ENCODE measurements around the gene ENKUR.
"Not testable (repeated sequence)": the region's sequence is repeated elsewhere in the genome, so short reads cannot be mapped to it uniquely, and the experiment has no call there.

Gene ENKUR

GRCh38 chr10:24979685-24980084 lies 36.3 kb downstream of the ENKUR start:
- no peak overlapping the region for H3K4me3 ChIP-seq (ENCODE audit: low read depth, low read length)

- no peak overlapping the region for H3K4me3 ChIP-seq (ENCODE audit: low read depth, low read length)
Observed at GRCh38 chr10:24974976-24975375, 41.0 kb downstream of the ENKUR start.

- no peak overlapping the region for H3K4me3 ChIP-seq (ENCODE audit: low read depth, low read length)
Observed at GRCh38 chr10:24973163-24973562, 42.8 kb downstream of the ENKUR start.

- H3K4me3 ChIP-seq (ENCODE audit: low read depth, low read length), result no peak overlapping the region
Observed at GRCh38 chr10:24971374-24971773, 44.6 kb downstream of the ENKUR start.

GRCh38 chr10:24969841-24970281 lies 46.1 kb downstream of the ENKUR start:
- H3K4me3 ChIP-seq (ENCODE audit: low read depth, low read length), result no peak overlapping the region

- not testable (repeated sequence) for H3K4me3 ChIP-seq (ENCODE audit: low read depth, low read length)
Observed at GRCh38 chr10:24968951-24969350, 47.0 kb downstream of the ENKUR start.

GRCh38 chr10:24968349-24968748 lies 47.6 kb downstream of the ENKUR start:
- no peak overlapping the region for H3K4me3 ChIP-seq (ENCODE audit: low read depth, low read length)

GRCh38 chr10:24966962-24967481 lies 48.9 kb downstream of the ENKUR start:
- H3K4me3 ChIP-seq (ENCODE audit: low read depth, low read length), result no peak overlapping the region

- H3K4me3 ChIP-seq (ENCODE audit: low read depth, low read length), result no peak overlapping the region
Observed at GRCh38 chr10:24965051-24965450, 50.9 kb downstream of the ENKUR start.

- H3K4me3 ChIP-seq (ENCODE audit: low read depth, low read length), result no peak overlapping the region
Observed at GRCh38 chr10:24963521-24964041, 52.4 kb downstream of the ENKUR start.

GRCh38 chr10:24962995-24963394 lies 53.0 kb downstream of the ENKUR start:
- H3K4me3 ChIP-seq (ENCODE audit: low read depth, low read length), result no peak overlapping the region

GRCh38 chr10:24961582-24961981 lies 54.4 kb downstream of the ENKUR start:
- H3K4me3 ChIP-seq (ENCODE audit: low read depth, low read length), result no peak overlapping the region

- no peak overlapping the region for H3K4me3 ChIP-seq (ENCODE audit: low read depth, low read length)
Observed at GRCh38 chr10:24959382-24959730, 56.6 kb downstream of the ENKUR start.

GRCh38 chr10:24958721-24959381 lies 57.1 kb downstream of the ENKUR start:
- no peak overlapping the region for H3K4me3 ChIP-seq (ENCODE audit: low read depth, low read length)

- H3K4me3 ChIP-seq (ENCODE audit: low read depth, low read length), result no peak overlapping the region
Observed at GRCh38 chr10:24958091-24958720, 57.8 kb downstream of the ENKUR start.

GRCh38 chr10:24957624-24958051 lies 58.3 kb downstream of the ENKUR start:
- not testable (repeated sequence) for H3K4me3 ChIP-seq (ENCODE audit: low read depth, low read length)

- peak overlapping the region; percentile 69 for H3K4me3 ChIP-seq (ENCODE audit: low read depth, low read length)
Observed at GRCh38 chr10:24953675-24954074, 62.3 kb downstream of the ENKUR start.

GRCh38 chr10:24952707-24953645 lies 63.0 kb downstream of the ENKUR start:
- H3K4me3 ChIP-seq (ENCODE audit: low read depth, low read length), result peak overlapping the region; percentile 69

- peak within 1 kb of the TSS; percentile 69 for H3K4me3 ChIP-seq (ENCODE audit: low read depth, low read length)
Observed at GRCh38 chr10:24952143-24952706, 63.7 kb downstream of the ENKUR start, which contains the start of gene PRTFDC1. TSS of gene PRTFDC1 (minus strand) at chr10:24952606. CDS start at chr10:24952575, 31 bp downstream.
